Peyer's patch (tissue), 4 donors: ENCODE results near the gene EHD4.

Experiments
- CTCF ChIP-seq, 6 experiments: fragments of 450-650 bp in 4 of 6; fragments of 200-600 bp in 2 of 6; sonication (generic) in 1 of 6; IDR thresholded peaks; one replicate each; pipeline ENCODE4 v1.5.1; 2017 to 2019; ENCODE audit warnings: antibody characterized with exemption in 6 of 6, mild to moderate bottlenecking in 3 of 6, moderate library complexity in 1 of 6
- POLR2A ChIP-seq, 2 donors: fragments of 450-650 bp; IDR thresholded peaks; one replicate each; pipeline ENCODE4 v1.5.1; 2017; ENCODE audit warnings: antibody characterized with exemption in 2 of 2, mild to moderate bottlenecking in 2 of 2, moderate library complexity in 2 of 2

GRCh38 chr15:41922353-41922752, 50.0 kb downstream of the EHD4 start:
- TF ChIP-seq POLR2A (IDR thresholded peaks at IDR 0.05) (no peak), CTCF (IDR thresholded peaks at IDR 0.05) (no peak)
